ENCODE data around the gene SHE. TPM values are rescaled to one million over a fixed set of nuclear protein-coding genes. Genes with fewer than 3 reads are reported as not detected.
"Not testable (repeated sequence)": the region's sequence is repeated elsewhere in the genome, so short reads cannot be mapped to it uniquely, and the experiment has no call there.

Gene SHE
- total RNA-seq (2014; rRNA removed; shearing (Covaris generic)), result 0.03 and 0.11 TPM in 2 replicates
- polyA plus RNA-seq (2015; cell fraction: cytosol; rRNA removed), result 0.01 and 0.04 TPM in 2 replicates
- 0.07 TPM in 1 of 2 replicates, not detected in the other for polyA plus RNA-seq (2015; cell fraction: nucleus; rRNA removed)

- DNase-seq (ENCODE audit: low read depth, low spot score), result no peak
- in situ Hi-C loops (cut with HindIII; ENCODE audit: low pct_unique_long_range_greater_than_20kb, low sequenced_read_pairs), result no loop called here
Measured at GRCh38 chr1:154502066-154502743, at the start of gene SHE, which contains the start of gene TDRD10. TSS of gene SHE (minus strand) at chr1:154502412. CDS start at chr1:154502026, 386 bp downstream. TSS of gene TDRD10 (plus strand) at chr1:154502219. CDS start at chr1:154506904, 4,685 bp downstream.

GRCh38 chr1:154551474-154551873 lies 49.3 kb upstream of the SHE start:
- in situ Hi-C loops (cut with HindIII; ENCODE audit: low pct_unique_long_range_greater_than_20kb, low sequenced_read_pairs), result no loop called here
- DNase-seq (ENCODE audit: low read depth, low spot score), result no peak

- in situ Hi-C loops (cut with HindIII; ENCODE audit: low pct_unique_long_range_greater_than_20kb, low sequenced_read_pairs), result no loop called here
Measured at GRCh38 chr1:154550657-154551056, 48.4 kb upstream of the SHE start.

GRCh38 chr1:154550070-154550469 lies 47.9 kb upstream of the SHE start:
- in situ Hi-C loops (cut with HindIII; ENCODE audit: low pct_unique_long_range_greater_than_20kb, low sequenced_read_pairs), result no loop called here
- DNase-seq (ENCODE audit: low read depth, low spot score), result peak; percentile 59

More at GRCh38 chr1:154550657-154551056, 48.4 kb upstream of the SHE start:
- no peak for DNase-seq (ENCODE audit: low read depth, low spot score)

- in situ Hi-C loops (cut with HindIII; ENCODE audit: low pct_unique_long_range_greater_than_20kb, low sequenced_read_pairs), result no loop called here
- no peak for DNase-seq (ENCODE audit: low read depth, low spot score)
Measured at GRCh38 chr1:154549202-154549770, 47.1 kb upstream of the SHE start.

GRCh38 chr1:154548028-154548427 lies 45.8 kb upstream of the SHE start:
- DNase-seq (ENCODE audit: low read depth, low spot score), result no peak
- in situ Hi-C loops (cut with HindIII; ENCODE audit: low pct_unique_long_range_greater_than_20kb, low sequenced_read_pairs), result no loop called here

GRCh38 chr1:154547105-154547732 lies 45.0 kb upstream of the SHE start:
- no peak for DNase-seq (ENCODE audit: low read depth, low spot score)
- in situ Hi-C loops (cut with HindIII; ENCODE audit: low pct_unique_long_range_greater_than_20kb, low sequenced_read_pairs), result no loop called here

GRCh38 chr1:154546264-154547063 lies 44.3 kb upstream of the SHE start:
- DNase-seq (ENCODE audit: low read depth, low spot score), result peak; percentile 93
- in situ Hi-C loops (cut with HindIII; ENCODE audit: low pct_unique_long_range_greater_than_20kb, low sequenced_read_pairs), result no loop called here

GRCh38 chr1:154541231-154541630 lies 39.0 kb upstream of the SHE start:
- in situ Hi-C loops (cut with HindIII; ENCODE audit: low pct_unique_long_range_greater_than_20kb, low sequenced_read_pairs), result no loop called here
- no peak for DNase-seq (ENCODE audit: low read depth, low spot score)

GRCh38 chr1:154539486-154540483 lies 37.6 kb upstream of the SHE start:
- DNase-seq (ENCODE audit: low read depth, low spot score), result no peak
- in situ Hi-C loops (cut with HindIII; ENCODE audit: low pct_unique_long_range_greater_than_20kb, low sequenced_read_pairs), result no loop called here

GRCh38 chr1:154536570-154536969 lies 34.4 kb upstream of the SHE start:
- no peak for DNase-seq (ENCODE audit: low read depth, low spot score)
- in situ Hi-C loops (cut with HindIII; ENCODE audit: low pct_unique_long_range_greater_than_20kb, low sequenced_read_pairs), result no loop called here

- DNase-seq (ENCODE audit: low read depth, low spot score), result peak; percentile 76
- in situ Hi-C loops (cut with HindIII; ENCODE audit: low pct_unique_long_range_greater_than_20kb, low sequenced_read_pairs), result no loop called here
Measured at GRCh38 chr1:154533952-154534844, 32.0 kb upstream of the SHE start.

- in situ Hi-C loops (cut with HindIII; ENCODE audit: low pct_unique_long_range_greater_than_20kb, low sequenced_read_pairs); DNase-seq (ENCODE audit: low read depth, low spot score): not testable (repeated sequence)
Measured at GRCh38 chr1:154531950-154532349, 29.7 kb upstream of the SHE start.

- in situ Hi-C loops (cut with HindIII; ENCODE audit: low pct_unique_long_range_greater_than_20kb, low sequenced_read_pairs), result no loop called here
- DNase-seq (ENCODE audit: low read depth, low spot score), result no peak
Measured at GRCh38 chr1:154529308-154529707, 27.1 kb upstream of the SHE start.

GRCh38 chr1:154527192-154527591 lies 25.0 kb upstream of the SHE start:
- peak; percentile 52 for DNase-seq (ENCODE audit: low read depth, low spot score)
- in situ Hi-C loops (cut with HindIII; ENCODE audit: low pct_unique_long_range_greater_than_20kb, low sequenced_read_pairs), result no loop called here

GRCh38 chr1:154524881-154525280 lies 22.7 kb upstream of the SHE start:
- in situ Hi-C loops (cut with HindIII; ENCODE audit: low pct_unique_long_range_greater_than_20kb, low sequenced_read_pairs), result no loop called here
- DNase-seq (ENCODE audit: low read depth, low spot score), result peak; percentile 88

Data from SK-MEL-5 (cell line).